HG03354 (cell line): ENCODE data around the gene LAMB1.
A peak's percentile ranks its signal among the peaks of the same experiment; 100 is the strongest.
"Not testable (repeated sequence)": the region's sequence is repeated elsewhere in the genome, so short reads cannot be mapped to it uniquely, and the experiment has no call there.

Experiments used
- ATAC-seq: cut with Tn5 transposase; IDR thresholded peaks from one replicate; pipeline ENCODE4 v1.9.1; 2021; ENCODE audit warnings: mild to moderate bottlenecking; ENCODE audit not compliant: unreplicated experiment, poor library complexity, severe bottlenecking

The LAMB1 gene

GRCh38 chr7:107932805-107933204 lies 70.2 kb downstream of the LAMB1 start:
- no peak for ATAC-seq

DNA sequence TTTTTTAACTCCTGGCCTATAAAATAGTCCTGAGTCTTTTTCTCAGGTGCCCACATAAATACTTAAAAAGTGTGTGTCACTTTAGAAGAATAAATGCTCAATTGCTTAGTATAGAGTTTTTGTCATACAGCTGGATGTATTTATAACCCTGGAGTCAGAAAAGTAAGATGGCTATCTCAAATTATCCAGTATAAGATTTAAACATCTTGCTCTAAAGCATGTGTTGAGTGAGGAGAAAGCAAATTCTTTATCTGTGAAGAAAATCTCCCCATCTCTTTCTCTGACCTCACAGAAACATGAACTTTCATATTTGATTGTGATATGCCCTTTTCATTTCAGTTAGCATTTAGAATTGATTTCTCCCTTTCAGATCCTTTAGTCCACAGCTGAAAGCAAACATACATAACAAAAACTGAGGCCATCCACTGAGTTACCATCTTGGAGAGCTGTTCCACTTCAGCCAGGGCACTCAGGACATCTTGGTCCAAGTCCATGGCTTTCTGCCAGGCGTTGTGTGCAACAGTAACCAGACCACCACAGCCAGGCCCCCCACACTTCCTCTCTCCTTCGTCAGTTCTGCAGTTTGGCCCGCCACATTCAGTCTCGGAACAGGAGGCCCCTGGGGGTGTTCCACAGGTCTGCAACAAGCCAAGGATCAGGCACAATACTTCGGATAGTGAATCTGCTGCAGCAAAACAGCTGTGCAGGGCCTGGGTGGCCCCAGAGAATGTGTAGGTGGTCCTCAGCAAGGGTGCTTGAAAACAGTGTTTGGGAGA lies 71.0 kb downstream of the LAMB1 start:
- ATAC-seq = no peak

- ATAC-seq = no peak
These were observed 76.5 kb downstream of the LAMB1 start for GRCh38 chr7:107926481-107926880.

GRCh38 chr7:107924841-107925504 lies 78.0 kb downstream of the LAMB1 start:
- peak; percentile 95 for ATAC-seq

DNA sequence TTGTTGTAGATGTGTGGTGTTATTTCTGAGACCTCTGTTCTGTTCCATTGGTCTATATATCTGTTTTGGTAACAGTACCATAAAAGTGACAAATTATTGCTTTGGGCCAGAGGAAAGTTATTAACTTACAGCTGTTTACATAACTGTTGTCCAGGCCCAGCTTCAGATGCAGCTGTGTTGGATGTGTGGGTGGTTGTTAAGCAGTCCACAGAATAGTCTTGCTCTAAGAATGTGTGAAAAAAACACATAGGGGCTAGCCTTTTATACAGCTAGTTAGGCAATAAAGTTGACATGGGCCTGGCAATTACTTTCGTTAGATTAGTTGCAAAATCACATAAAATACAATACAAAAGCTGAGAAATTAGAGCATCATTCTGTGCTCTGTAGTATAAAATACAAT lies 80.1 kb downstream of the LAMB1 start:
- no peak for ATAC-seq

GRCh38 chr7:107921826-107922225 lies 81.1 kb downstream of the LAMB1 start:
- ATAC-seq = not testable (repeated sequence)

DNA sequence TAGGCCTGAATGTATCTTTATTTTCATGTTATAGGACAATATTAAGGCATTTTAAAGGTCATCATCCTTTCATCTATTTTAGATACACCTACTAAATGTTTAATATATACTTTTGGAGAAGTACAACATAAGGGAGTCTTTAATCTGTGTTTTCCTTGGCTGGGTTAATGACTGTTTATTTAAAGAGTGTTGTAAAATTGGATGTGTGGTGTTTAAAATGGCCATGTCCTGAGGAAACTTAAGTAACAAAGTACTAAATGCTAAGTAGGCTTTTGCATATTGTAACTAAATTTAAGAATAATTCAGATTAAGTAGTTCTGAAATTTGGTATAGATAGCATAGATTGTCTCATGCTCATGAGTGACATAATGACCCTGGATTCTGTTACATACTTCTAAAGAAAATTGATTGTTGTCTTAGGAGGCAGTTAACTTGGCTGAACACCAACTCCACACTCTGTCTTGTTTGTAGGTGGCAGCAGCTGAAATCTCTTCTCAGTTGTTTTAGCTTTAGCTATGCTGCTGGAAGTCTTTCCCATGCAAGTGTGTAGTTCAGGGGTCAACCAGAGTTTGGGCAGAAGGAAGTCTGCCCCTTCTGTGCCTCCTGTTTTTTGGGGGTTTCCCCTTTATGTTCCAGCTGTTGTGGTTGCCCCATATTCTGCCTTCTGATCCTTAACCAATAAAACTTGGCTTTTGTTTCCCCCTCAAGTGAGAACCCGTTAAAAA lies 82.8 kb downstream of the LAMB1 start:
- no peak for ATAC-seq

DNA sequence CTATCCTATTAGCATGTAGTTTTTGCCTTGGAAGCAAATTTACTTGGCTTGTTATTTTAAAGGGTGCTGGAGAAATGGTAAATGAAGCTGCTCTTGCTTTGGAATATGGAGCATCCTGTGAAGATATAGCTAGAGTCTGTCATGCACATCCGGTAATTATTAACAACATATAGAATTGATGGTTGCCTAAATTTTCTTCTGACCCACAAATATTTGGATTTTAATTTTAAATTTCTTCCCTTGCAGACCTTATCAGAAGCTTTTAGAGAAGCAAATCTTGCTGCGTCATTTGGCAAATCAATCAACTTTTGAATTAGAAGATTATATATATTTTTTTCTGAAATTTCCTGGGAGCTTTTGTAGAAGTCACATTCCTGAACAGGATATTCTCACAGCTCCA lies 84.0 kb downstream of the LAMB1 start:
- ATAC-seq = no peak

GRCh38 chr7:107917763-107918651 lies 85.0 kb downstream of the LAMB1 start:
- peak; percentile 96 for ATAC-seq

DNA sequence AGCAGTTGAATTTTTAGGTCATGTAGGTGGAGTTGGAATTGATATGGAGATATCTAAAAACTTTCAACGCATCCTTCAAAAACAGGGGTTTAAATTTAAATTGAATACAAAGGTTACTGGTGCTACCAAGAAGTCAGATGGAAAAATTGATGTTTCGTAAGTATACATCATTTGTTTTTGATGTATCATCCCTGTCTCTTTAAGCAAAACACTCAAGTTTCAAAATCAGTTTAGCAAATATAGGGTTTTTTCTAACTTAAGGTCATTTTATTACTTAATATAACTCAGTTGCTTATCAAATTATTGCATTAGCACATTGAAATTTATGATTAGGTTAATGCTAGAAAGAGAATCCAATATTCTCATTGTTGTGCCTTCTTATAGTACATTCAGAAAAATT lies 87.4 kb downstream of the LAMB1 start:
- no peak for ATAC-seq

DNA sequence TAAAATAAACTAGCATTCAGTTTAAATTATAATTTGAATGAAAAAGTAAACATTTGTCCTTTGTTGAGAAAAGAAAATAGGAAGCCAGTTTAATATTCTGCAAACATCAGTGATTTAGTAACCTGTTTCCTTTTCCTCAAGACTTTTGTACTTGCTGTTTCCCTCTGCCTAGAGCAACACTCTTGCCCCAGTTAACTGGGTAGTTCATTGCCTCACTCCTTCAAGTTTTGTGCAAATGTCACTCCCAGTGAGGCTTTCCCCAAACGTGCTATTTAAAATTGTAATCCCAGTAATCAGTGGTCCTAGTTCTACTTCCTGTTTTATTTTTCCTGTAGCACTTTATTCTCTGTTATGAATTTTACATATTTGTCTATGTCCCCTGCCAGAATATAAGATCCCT lies 88.1 kb downstream of the LAMB1 start:
- ATAC-seq = no peak

- no peak for ATAC-seq
These were observed 89.1 kb downstream of the LAMB1 start for GRCh38 chr7:107913851-107914250.

GRCh38 chr7:107911981-107912380 lies 91.0 kb downstream of the LAMB1 start:
- no peak for ATAC-seq

GRCh38 chr7:107909445-107909844 lies 93.5 kb downstream of the LAMB1 start:
- no peak for ATAC-seq

- ATAC-seq = no peak
These were observed 95.2 kb downstream of the LAMB1 start for GRCh38 chr7:107907790-107908189.

DNA sequence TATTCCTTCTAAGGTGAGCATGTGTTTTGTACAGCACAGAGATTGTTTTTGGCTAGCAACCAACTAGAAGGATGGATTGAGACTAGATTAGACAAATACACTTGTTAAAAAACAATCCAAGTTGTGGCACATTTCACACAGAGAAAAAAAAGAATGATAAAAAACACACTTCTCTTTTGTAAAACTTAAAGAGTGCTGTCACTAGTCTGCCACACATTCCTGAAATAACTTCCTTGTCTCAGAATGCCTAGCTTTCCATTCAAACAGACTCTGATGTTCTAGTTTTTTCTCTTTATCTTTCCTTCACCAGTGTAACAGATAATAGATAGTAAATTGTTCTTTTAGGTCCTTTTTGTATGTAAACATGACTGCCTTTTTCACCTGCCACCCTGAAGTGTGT lies 100.6 kb downstream of the LAMB1 start:
- ATAC-seq = no peak

GRCh38 chr7:107900496-107901015 lies 102.4 kb downstream of the LAMB1 start:
- no peak for ATAC-seq

GRCh38 chr7:107898997-107899594 lies 103.9 kb downstream of the LAMB1 start:
- no peak for ATAC-seq

DNA sequence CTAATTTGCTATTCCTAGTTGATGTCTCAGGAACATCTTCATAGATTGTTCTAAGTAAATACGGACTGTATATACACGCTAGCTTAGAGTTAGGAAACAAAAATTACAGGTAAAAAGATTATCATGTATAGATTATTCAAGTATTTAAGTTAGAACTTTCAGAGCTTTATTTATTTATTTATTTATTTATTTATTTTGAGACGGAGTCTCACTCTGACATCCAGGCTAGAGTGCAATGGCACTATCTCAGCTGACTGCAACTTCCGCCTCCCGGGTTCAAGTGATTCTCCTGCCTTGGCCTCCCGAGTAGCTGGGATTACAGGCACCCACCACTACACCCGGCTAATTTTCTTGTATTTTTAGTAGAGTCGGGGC lies 110.6 kb downstream of the LAMB1 start:
- ATAC-seq = not testable (repeated sequence)
